PC-3 (cell line): ENCODE results near the gene HGS. TPM values are rescaled to one million over a fixed set of nuclear protein-coding genes. Genes with fewer than 3 reads are reported as not detected.

Experiments
- ATAC-seq: fragments of 200-7000 bp; cut with Tn5 transposase; 2 replicates; pipeline ENCODE4 v1.9.1; 2020; ENCODE audit warnings: mild to moderate bottlenecking, moderate library complexity
- BruUV-seq: library from RNA; stranded (reverse); fragments of 400-500 nt; replicated peaks from 2 replicates; lab custom pipeline; 2021; lab: Mats Ljungman, UMichigan
- CTCF ChIA-PET: fragments of 300-600 bp; sonication (Branson Sonifier 250); formaldehyde crosslinking; loops from one replicate; lab custom pipeline; 2022; ENCODE audit warnings: antibody characterized with exemption; lab: Charles Lee
- POLR2A ChIA-PET: fragments of 300-600 bp; sonication (Branson Sonifier 250); formaldehyde crosslinking; loops from one replicate; lab custom pipeline; 2022; ENCODE audit warnings: antibody characterized with exemption; ENCODE audit not compliant: unreplicated experiment; lab: Charles Lee
- DNase-seq: peaks from one replicate; pipeline ENCODE4 v3.0.0-alpha.2; 2015
- H2AFZ ChIP-seq: fragments of 300-600 bp; sonication (generic); 2 replicates; pipeline ENCODE4 v1.6.0; 2016; ENCODE audit warnings: antibody characterized with exemption, low read length
- H3F3A ChIP-seq: fragments of 300-600 bp; sonication (generic); one replicate; pipeline ENCODE4 v1.6.0; 2017; ENCODE audit warnings: antibody characterized with exemption, low read length, control low read depth, mild to moderate bottlenecking; ENCODE audit not compliant: unreplicated experiment
- H3K27ac ChIP-seq: fragments of 300-600 bp; sonication (generic); 2 replicates; pipeline ENCODE4 v1.5.1; 2016; ENCODE audit warnings: mild to moderate bottlenecking, low read length
- H3K27me3 ChIP-seq: fragments of 300-600 bp; sonication (generic); 2 replicates; pipeline ENCODE4 v1.6.1; 2016; ENCODE audit warnings: low read length, mixed read lengths
- H3K36me3 ChIP-seq: fragments of 300-600 bp; sonication (generic); 2 replicates; pipeline ENCODE4 v1.6.1; 2016; ENCODE audit warnings: low read depth, mixed run types, low read length, mixed read lengths
- H3K4me1 ChIP-seq: fragments of 300-600 bp; sonication (generic); 2 replicates; pipeline ENCODE4 v1.5.1; 2016; ENCODE audit warnings: low read length; ENCODE audit not compliant: insufficient read depth
- H3K4me2 ChIP-seq: fragments of 300-600 bp; sonication (generic); 2 replicates; pipeline ENCODE4 v1.6.0; 2016; ENCODE audit warnings: low read length
- H3K4me3 ChIP-seq: fragments of 300-600 bp; sonication (generic); 2 replicates; pipeline ENCODE4 v1.5.1; 2016; ENCODE audit warnings: mild to moderate bottlenecking, low read length, mixed read lengths
- H3K79me2 ChIP-seq: fragments of 300-600 bp; sonication (generic); 2 replicates; pipeline ENCODE4 v1.6.1; 2017; ENCODE audit warnings: low read length, mixed read lengths
- H3K9ac ChIP-seq: fragments of 300-600 bp; sonication (generic); 2 replicates; pipeline ENCODE4 v1.6.0; 2016; ENCODE audit warnings: mild to moderate bottlenecking, low read length
- H3K9me2 ChIP-seq: fragments of 300-600 bp; sonication (generic); replicated peaks from 2 replicates; pipeline ENCODE4 v1.6.1; 2016; ENCODE audit warnings: mixed run types, low read length, mixed read lengths
- H3K9me3 ChIP-seq: fragments of 300-600 bp; sonication (generic); 2 replicates; pipeline ENCODE4 v1.6.1; 2016; ENCODE audit warnings: low read length, mixed read lengths
- H4K20me1 ChIP-seq: fragments of 300-600 bp; sonication (generic); 2 replicates; pipeline ENCODE4 v1.6.1; 2016; ENCODE audit warnings: low read length, mixed read lengths
- CTCF ChIP-seq: fragments of 300-600 bp; sonication (generic); conservative IDR thresholded peaks from 2 replicates; pipeline ENCODE4 v1.5.1; 2017; ENCODE audit warnings: antibody characterized with exemption, low read depth, mild to moderate bottlenecking, low read length
- EZH2 ChIP-seq: fragments of 300-600 bp; sonication (generic); IDR thresholded peaks from one replicate; pipeline ENCODE4 v1.6.1; 2017; ENCODE audit warnings: antibody characterized with exemption, mild to moderate bottlenecking, low read length; ENCODE audit not compliant: unreplicated experiment
- EZH2phosphoT487 ChIP-seq: fragments of 300-600 bp; sonication (generic); IDR thresholded peaks from 2 replicates; pipeline ENCODE4 v1.6.1; 2018; ENCODE audit warnings: mild to moderate bottlenecking, antibody characterized with exemption, low read length, borderline replicate concordance
- intact Hi-C: fragments of 100-400 bp; cut with micrococcal nuclease; formaldehyde crosslinking; loops from 2 replicates; pipeline ENCODE4 v1.9.0; 2023
- total RNA-seq: library from RNA; depleted of rRNA; stranded (reverse); fragments of >200 nt; gene quantifications from 2 replicates; pipeline ENCODE4 v1.2.3, GENCODE V29; 2014

Gene HGS
- total RNA-seq, 1 experiment from 2014 or later: 177 TPM

- H3K4me1 ChIP-seq: peaks cover 34% of the 10 kb centered on the region
- H3K4me3 ChIP-seq: no peak overlapping the region
- no peak overlapping the region for H3K9ac ChIP-seq
- no peaks in the 10 kb centered on the region for H3K27me3 ChIP-seq
- TF ChIP-seq EZH2phosphoT487 (no peak), EZH2 (no peak), CTCF (no peak)
- H3K4me2 ChIP-seq: no peak overlapping the region
- peaks cover 28% of the 10 kb centered on the region for H3K79me2 ChIP-seq
- ChIA-PET POLR2A (no interaction called here), CTCF (no interaction called here)
- H3K27ac ChIP-seq: no peak overlapping the region
- no peaks in the 10 kb centered on the region for H3K9me3 ChIP-seq
- DNase-seq (no peak), ATAC-seq (no peak)
- H2AFZ ChIP-seq: no peak overlapping the region
- peaks cover 6% of the 10 kb centered on the region; the same call in 1 of the 2 replicates for H3K36me3 ChIP-seq
- intact Hi-C loops: no loop called here
- BruUV-seq: no TSS peak
- no peaks in the 10 kb centered on the region for H4K20me1 ChIP-seq
- H3K9me2 ChIP-seq: no peaks in the 10 kb centered on the region
- no peaks in the 10 kb centered on the region for H3F3A ChIP-seq
Observed at GRCh38 chr17:81717766-81718089, 33.9 kb downstream of the HGS start.

DNA sequence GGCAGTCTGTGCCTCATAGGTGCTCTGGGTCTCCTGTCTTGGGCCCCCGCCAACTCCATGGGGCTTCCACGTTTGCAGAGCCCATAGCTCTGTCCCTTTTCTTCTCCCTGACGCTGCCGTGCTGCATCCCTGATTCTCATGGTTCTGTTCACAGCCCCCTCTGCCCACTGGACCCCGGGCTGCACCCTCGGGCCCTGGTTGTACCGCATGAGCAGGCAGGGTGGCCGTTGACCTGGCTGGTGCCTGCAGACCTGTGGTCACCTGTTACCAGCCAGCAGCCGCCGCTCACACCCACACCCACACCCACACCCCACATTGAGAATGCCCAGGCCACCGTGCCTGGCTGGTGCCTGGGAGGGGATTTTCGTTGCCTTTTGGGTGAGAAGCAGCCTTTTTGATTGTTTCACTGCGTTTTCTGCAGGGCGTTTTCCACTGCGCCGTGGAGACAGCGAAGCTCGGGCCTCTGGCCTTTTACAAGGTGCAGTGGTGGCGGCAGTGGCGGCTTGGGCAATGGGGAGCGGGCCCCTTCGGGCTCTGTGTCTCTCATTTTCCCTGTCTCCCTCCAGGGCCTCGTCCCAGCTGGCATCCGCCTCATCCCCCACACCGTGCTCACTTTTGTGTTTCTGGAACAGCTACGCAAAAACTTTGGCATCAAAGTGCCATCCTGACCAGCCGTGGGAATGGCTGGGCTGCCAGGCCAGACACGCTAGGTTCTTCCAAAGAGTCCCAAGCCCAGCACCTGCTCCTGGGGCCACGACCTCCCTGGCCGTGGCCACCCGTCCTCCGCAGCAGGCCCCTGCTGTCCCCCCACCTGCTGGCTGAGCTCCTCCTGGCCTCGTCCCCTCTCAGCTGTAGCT lies 35.8 kb downstream of the HGS start:
- Histone ChIP-seq H2AFZ (no peak overlapping the region), H3K27me3 (no peaks in the 10 kb centered on the region), H3K4me1 (peaks cover 31% of the 10 kb centered on the region), H3K79me2 (peaks cover 9% of the 10 kb centered on the region), H3K27ac (no peak overlapping the region), H3K9me2 (no peaks in the 10 kb centered on the region), H3K9me3 (no peaks in the 10 kb centered on the region), H3F3A (no peaks in the 10 kb centered on the region), H4K20me1 (no peaks in the 10 kb centered on the region), H3K36me3 (peaks cover 6% of the 10 kb centered on the region; the same call in 1 of the 2 replicates), H3K4me3 (no peak overlapping the region), H3K4me2 (no peak overlapping the region), H3K9ac (no peak overlapping the region)
- intact Hi-C loops: no loop called here
- no peak for ATAC-seq
- ChIA-PET POLR2A (no interaction called here), CTCF (no interaction called here)
- no TSS peak for BruUV-seq
- DNase-seq: no peak
- TF ChIP-seq EZH2 (no peak), CTCF (no peak), EZH2phosphoT487 (no peak)
